Prostate gland (tissue), 2 donors: Measurements from ENCODE around the gene SWAP70. TPM values are rescaled to one million over a fixed set of nuclear protein-coding genes. Genes with fewer than 3 reads are reported as not detected.

Source experiments
- DNase-seq: peaks from one replicate; pipeline ENCODE4 v3.0.0-alpha.2; 2019; ENCODE audit warnings: low spot score
- H3K27ac ChIP-seq, 2 donors: fragments of 200-600 bp; sonication (generic); 2 replicates each; pipeline ENCODE4 v1.5.1; 2017 to 2019
- H3K27me3 ChIP-seq: fragments of 200-600 bp; sonication (generic); replicated peaks from 2 replicates; pipeline ENCODE4 v1.5.1; 2019; ENCODE audit not compliant: insufficient read depth
- H3K36me3 ChIP-seq, 2 donors: fragments of 200-600 bp; sonication (generic); 1 replicate in 1 of 2; 2 replicates in 1 of 2; pipeline versions ENCODE4 v1.5.1 to v1.8.1; 2017 to 2019
- H3K4me1 ChIP-seq: fragments of 200-600 bp; sonication (generic); replicated peaks from 2 replicates; pipeline ENCODE4 v1.5.1; 2019
- H3K4me3 ChIP-seq, 2 donors: fragments of 200-600 bp; sonication (generic); 2 replicates each; pipeline ENCODE4 v1.5.1; 2017 to 2019
- H3K9me3 ChIP-seq: fragments of 200-600 bp; sonication (generic); 2 replicates; pipeline ENCODE4 v1.5.1; 2017
- POLR2A ChIP-seq: fragments of 450-650 bp; IDR thresholded peaks from one replicate; pipeline ENCODE4 v1.6.1; 2016; ENCODE audit warnings: antibody characterized with exemption, mild to moderate bottlenecking
- POLR2AphosphoS5 ChIP-seq: sonication (generic); formaldehyde crosslinking; IDR thresholded peaks from one replicate; pipeline ENCODE4 v1.6.1; 2017; ENCODE audit warnings: antibody characterized with exemption
- WGBS: methylation state at CpG from one replicate; pipeline ENCODE4 v1.1.5; 2018; 5-methylcytosine and 5-hydroxymethylcytosine counted together
- intact Hi-C: fragments of 100-400 bp; cut with DNase I; formaldehyde crosslinking; loops from one replicate; pipeline ENCODE4 v1.14.2; 2022
- total RNA-seq, 2 donors: library from RNA; depleted of rRNA; stranded (reverse); fragments of >200 nt; gene quantifications; one replicate each; pipeline ENCODE4 v1.1.0, GENCODE V29; 2016
- TF ChIP-seq, protein P1 (sequence below), 4 experiments: fragments of 200-600 bp in 2 of 4; fragments of 450-650 bp in 2 of 4; sonication (generic) in 2 of 4; IDR thresholded peaks; 1 replicate in 3 of 4; 2 replicates in 1 of 4; pipeline ENCODE4 v1.5.1; 2016 to 2019; ENCODE audit warnings: antibody characterized with exemption in 4 of 4, mild to moderate bottlenecking in 2 of 4, moderate library complexity in 2 of 4

SWAP70 gene
- total RNA-seq, 2 donors from 2014 or later: 20.8 to 25.2 TPM

DNA sequence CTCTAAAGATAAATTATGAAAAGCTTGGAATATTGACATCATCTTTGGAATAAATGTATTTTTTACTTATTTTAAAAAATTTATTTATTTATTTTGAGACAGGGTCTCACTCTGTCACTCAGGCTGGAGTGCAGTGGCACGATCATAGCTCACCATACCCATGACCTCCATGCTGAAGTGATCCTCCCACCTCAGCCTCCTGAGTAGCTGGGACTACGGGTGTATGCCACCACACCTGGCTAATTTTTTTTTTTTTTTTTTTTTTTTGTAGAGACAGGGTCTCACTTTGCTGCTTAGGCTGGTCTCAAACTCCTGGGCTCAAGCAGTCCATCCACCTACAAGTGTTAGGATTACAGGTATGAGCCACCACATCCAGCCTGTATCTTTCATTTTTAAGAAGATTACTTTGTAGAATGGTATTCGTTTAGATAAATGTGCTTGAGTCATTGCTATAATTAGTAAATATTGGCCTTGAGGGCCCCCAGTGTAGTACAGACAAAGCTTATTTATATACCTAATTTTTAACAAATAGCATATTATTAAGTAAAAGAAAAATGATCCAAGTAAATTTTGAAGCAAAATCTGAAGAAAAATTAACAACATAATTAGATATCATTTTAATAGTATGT is 8.5 kb downstream of the SWAP70 start:
- no peaks in the 10 kb centered on the region for H3K9me3 ChIP-seq
- H3K27ac ChIP-seq: no peak overlapping the region
- TF ChIP-seq POLR2AphosphoS5 (no peak), POLR2A (no peak)
- TF ChIP-seq, protein P1, sequence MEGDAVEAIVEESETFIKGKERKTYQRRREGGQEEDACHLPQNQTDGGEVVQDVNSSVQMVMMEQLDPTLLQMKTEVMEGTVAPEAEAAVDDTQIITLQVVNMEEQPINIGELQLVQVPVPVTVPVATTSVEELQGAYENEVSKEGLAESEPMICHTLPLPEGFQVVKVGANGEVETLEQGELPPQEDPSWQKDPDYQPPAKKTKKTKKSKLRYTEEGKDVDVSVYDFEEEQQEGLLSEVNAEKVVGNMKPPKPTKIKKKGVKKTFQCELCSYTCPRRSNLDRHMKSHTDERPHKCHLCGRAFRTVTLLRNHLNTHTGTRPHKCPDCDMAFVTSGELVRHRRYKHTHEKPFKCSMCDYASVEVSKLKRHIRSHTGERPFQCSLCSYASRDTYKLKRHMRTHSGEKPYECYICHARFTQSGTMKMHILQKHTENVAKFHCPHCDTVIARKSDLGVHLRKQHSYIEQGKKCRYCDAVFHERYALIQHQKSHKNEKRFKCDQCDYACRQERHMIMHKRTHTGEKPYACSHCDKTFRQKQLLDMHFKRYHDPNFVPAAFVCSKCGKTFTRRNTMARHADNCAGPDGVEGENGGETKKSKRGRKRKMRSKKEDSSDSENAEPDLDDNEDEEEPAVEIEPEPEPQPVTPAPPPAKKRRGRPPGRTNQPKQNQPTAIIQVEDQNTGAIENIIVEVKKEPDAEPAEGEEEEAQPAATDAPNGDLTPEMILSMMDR (IDR thresholded peaks at IDR 0.05): no peak
- H3K4me1 ChIP-seq: no peaks in the 10 kb centered on the region
- H3K36me3 ChIP-seq: no peaks in the 10 kb centered on the region
- no peaks in the 10 kb centered on the region for H3K27me3 ChIP-seq
- no peak for DNase-seq
- intact Hi-C loops: no loop called here
- H3K4me3 ChIP-seq: no peak overlapping the region
- 89% methylated on average over 3 of the region's 3 CpGs for WGBS

GRCh38 chr11:9672918-9673317 is 9.0 kb downstream of the SWAP70 start:
- Histone ChIP-seq H3K4me1 (no peaks in the 10 kb centered on the region), H3K4me3 (no peak overlapping the region), H3K36me3 (no peaks in the 10 kb centered on the region), H3K9me3 (no peaks in the 10 kb centered on the region), H3K27ac (no peak overlapping the region), H3K27me3 (no peaks in the 10 kb centered on the region)
- TF ChIP-seq POLR2AphosphoS5 (no peak), POLR2A (no peak)
- TF ChIP-seq, protein P1 (IDR thresholded peaks at IDR 0.05): no peak
- no peak for DNase-seq
- WGBS: 96% methylated on average over 4 of the region's 4 CpGs
- intact Hi-C loops: no loop called here

DNA sequence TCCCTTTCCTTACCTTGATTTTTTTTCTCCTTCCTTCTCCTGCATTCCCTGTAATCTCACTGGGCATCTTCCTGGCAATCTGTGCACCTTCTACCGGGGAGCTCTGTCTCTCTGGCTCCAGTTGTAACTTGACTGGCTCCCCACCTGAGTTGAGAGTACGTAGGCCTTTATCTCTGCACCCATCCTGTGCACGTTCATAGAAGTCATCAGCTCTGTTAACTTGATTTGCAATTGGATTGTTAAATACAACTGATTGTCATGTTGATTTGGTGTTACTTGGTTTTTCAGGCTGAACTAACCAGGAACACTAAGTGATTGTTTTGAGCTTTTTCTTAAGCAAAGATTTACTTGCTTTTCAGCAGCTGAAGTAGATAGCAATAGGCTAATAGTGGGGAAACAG is 11.8 kb downstream of the SWAP70 start:
- Histone ChIP-seq H3K4me1 (no peaks in the 10 kb centered on the region), H3K36me3 (no peaks in the 10 kb centered on the region), H3K27ac (no peak overlapping the region), H3K27me3 (no peaks in the 10 kb centered on the region), H3K9me3 (no peaks in the 10 kb centered on the region), H3K4me3 (no peak overlapping the region)
- TF ChIP-seq, protein P1 (IDR thresholded peaks at IDR 0.05): no peak
- no peak for TF ChIP-seq POLR2A
- TF ChIP-seq POLR2AphosphoS5: no peak
- WGBS: 36% methylated on average over 3 of the region's 3 CpGs
- intact Hi-C loops: no loop called here
- no peak for DNase-seq

DNA sequence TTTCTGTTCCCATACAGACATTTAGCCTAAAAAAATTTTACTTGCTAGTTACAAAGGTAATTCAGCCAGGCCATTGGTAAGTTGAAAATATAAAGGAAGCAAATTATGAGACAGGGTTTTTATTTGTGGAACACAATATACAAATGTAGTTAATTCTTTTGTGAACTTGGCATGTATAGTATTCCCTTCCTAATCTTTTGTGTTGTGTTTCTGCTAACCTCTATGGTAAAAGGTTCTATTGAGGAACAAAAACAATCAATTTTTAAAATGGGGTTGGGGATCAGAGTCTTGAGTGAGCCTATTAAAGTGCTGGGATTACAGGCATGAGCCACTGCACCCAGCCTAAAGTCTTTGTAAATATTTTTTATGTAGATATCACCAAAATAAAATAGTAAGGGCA is 14.1 kb downstream of the SWAP70 start:
- Histone ChIP-seq H3K4me1 (no peaks in the 10 kb centered on the region), H3K9me3 (no peaks in the 10 kb centered on the region), H3K27me3 (no peaks in the 10 kb centered on the region), H3K27ac (no peak overlapping the region), H3K4me3 (no peak overlapping the region), H3K36me3 (no peaks in the 10 kb centered on the region)
- TF ChIP-seq, protein P1 (IDR thresholded peaks at IDR 0.05): no peak
- TF ChIP-seq POLR2A (no peak), POLR2AphosphoS5 (no peak)
- DNase-seq: no peak
- intact Hi-C loops: no loop called here

DNA sequence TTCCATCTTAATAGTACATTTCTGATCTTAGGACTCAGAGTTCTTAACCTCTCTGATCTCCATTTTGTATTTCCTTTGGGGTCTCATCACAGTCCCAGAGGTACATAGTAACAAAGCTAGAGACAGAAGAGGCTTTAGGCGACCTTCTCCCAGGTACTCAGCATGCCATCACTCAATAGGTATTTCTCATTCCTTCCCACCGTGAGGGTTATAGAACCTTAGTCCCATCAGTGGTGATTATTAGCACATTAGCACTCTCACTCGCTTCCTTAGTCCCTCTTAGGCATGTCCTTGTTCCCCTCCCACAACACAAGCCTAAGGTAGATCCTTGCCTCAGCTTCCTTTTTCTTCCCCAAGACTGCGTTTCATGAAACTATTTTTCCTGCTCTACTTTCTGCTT is 14.7 kb downstream of the SWAP70 start:
- H3K9me3 ChIP-seq: no peaks in the 10 kb centered on the region
- H3K27ac ChIP-seq: no peak overlapping the region
- intact Hi-C loops: no loop called here
- H3K4me1 ChIP-seq: no peaks in the 10 kb centered on the region
- no peaks in the 10 kb centered on the region for H3K27me3 ChIP-seq
- no peak for DNase-seq
- H3K36me3 ChIP-seq: no peaks in the 10 kb centered on the region
- TF ChIP-seq, protein P1 (IDR thresholded peaks at IDR 0.05): no peak
- no peak for TF ChIP-seq POLR2A
- WGBS: 89% methylated on average over 4 of the region's 4 CpGs
- no peak overlapping the region for H3K4me3 ChIP-seq
